Coronary artery (tissue), 2 donors: ENCODE data around the gene MS4A15.

ENCODE experiments used
- DNase-seq: peaks from one replicate; pipeline ENCODE4 v3.0.0-alpha.2; 2017; ENCODE audit warnings: low spot score
- H3K27ac ChIP-seq, 2 donors: fragments of 200-600 bp; sonication (generic); one replicate each; pipeline ENCODE4 v1.5.1; 2016 to 2019
- H3K4me3 ChIP-seq: fragments of 200-600 bp; sonication (generic); 2 replicates; pipeline ENCODE4 v1.5.1; 2016; ENCODE audit warnings: mild to moderate bottlenecking, moderate library complexity
- CTCF ChIP-seq: fragments of 200-600 bp; sonication (generic); IDR thresholded peaks from one replicate; pipeline ENCODE4 v1.5.1; 2019; ENCODE audit warnings: antibody characterized with exemption

MS4A15 gene

DNA sequence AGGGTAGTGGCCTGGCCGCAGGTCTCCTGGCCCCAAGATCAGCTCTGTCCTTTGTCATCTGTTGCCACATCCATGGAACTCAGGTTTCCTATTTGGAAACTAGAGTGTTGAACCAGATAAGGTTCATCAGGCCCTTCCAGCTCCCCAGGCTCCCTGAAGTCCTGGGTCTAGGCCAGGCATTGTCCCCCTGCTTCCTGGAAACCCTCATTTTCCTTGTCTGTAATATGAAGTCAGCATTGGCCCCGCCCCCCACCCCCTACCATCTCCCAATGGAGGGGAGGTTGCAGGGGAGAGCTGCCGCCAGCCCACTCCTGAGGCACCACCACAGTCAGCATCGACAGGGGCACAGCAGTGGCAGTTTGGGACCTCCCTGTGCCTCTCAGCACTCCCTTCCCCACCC lies 19.5 kb downstream of the MS4A15 start:
- TF ChIP-seq CTCF: no peak
- Histone ChIP-seq H3K4me3 (no peak overlapping the region), H3K27ac (no peak overlapping the region)
- no peak for DNase-seq

DNA sequence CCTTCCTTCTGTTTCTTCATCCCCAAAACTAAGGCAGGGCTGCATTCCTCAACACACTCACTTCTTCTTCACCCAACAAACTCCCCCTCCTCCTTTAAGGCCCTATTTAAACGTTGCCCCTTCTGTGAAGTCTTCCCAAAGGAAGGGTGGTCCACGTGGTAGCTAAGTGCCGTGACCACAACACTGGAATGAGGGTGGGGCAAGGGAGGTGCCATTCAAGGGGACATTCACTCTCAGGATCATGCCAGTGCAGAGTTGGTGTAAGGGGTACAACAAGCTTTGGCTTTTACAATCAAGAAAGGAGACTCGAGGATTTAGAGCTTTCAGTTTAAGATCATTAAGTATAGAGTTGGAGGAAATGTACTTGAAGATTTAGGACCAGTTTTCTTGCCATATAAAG lies 20.4 kb downstream of the MS4A15 start:
- Histone ChIP-seq H3K27ac (no peak overlapping the region), H3K4me3 (no peak overlapping the region)
- DNase-seq: no peak
- TF ChIP-seq CTCF: no peak

DNA sequence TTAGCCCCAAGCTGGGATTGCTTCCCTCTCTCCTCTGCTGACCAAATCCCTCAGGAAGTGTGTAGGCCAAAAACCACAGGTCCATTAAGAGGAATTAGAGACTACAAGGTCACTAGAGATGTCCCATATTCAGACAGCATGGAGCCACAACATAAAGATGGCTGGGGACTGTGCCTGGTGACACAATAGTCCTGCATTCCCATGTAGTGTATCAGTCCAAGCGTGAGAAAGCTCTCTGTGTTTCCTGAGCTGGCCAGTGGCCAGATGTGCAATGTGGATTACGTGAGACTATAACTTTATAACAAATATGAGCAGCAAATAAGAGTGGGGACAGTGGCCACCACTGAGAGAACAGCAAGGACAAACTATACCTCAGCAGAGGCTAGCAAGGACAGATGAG lies 20.9 kb downstream of the MS4A15 start:
- Histone ChIP-seq H3K27ac (no peak overlapping the region), H3K4me3 (no peak overlapping the region)
- no peak for TF ChIP-seq CTCF
- no peak for DNase-seq

GRCh38 chr11:60780065-60780464 lies 23.4 kb downstream of the MS4A15 start:
- Histone ChIP-seq H3K27ac (no peak overlapping the region), H3K4me3 (no peak overlapping the region)
- no peak for DNase-seq
- no peak for TF ChIP-seq CTCF

GRCh38 chr11:60780774-60781173 lies 24.1 kb downstream of the MS4A15 start:
- no peak for DNase-seq
- Histone ChIP-seq H3K4me3 (no peak overlapping the region), H3K27ac (no peak overlapping the region)
- no peak for TF ChIP-seq CTCF

- Histone ChIP-seq H3K27ac (no peak overlapping the region), H3K4me3 (no peak overlapping the region)
- no peak for TF ChIP-seq CTCF
- DNase-seq: no peak
Measured at GRCh38 chr11:60781286-60781980, 24.8 kb downstream of the MS4A15 start.

DNA sequence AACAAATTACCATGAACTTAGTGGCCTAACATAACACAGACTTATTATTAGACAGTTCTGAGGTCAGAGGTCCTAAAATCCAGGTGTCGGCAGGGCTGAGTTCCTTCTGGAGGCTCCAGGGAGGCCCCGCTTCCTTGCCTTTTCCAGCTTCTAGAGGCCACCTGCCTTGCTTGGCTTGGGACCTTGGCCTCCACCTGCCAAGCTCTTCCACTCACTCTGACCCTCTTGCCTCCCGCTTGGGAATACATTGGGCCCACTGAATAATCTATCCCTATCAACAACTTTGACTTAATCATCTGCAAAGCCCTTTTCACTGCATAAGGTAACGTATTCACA lies 25.3 kb downstream of the MS4A15 start:
- no peak for TF ChIP-seq CTCF
- DNase-seq: no peak
- Histone ChIP-seq H3K27ac (no peak overlapping the region), H3K4me3 (no peak overlapping the region)
